HCT116 (cell line): ENCODE results near the gene CMTM8. TPM values are rescaled to one million over a fixed set of nuclear protein-coding genes. Genes with fewer than 3 reads are reported as not detected.
A peak's percentile ranks its signal among the peaks of the same experiment; 100 is the strongest.

Experiments
- ATAC-seq: fragments of 200-7000 bp; cut with Tn5 transposase; 2 replicates; pipeline ENCODE4 v1.9.1; 2020; ENCODE audit warnings: mild to moderate bottlenecking, moderate library complexity
- BruUV-seq: library from RNA; stranded (reverse); fragments of 400-500 nt; replicated peaks from 2 replicates; lab custom pipeline; 2021; lab: Mats Ljungman, UMichigan
- CTCF ChIA-PET: fragments of 300-600 bp; sonication (Branson Sonifier 250); formaldehyde crosslinking; loops from one replicate; lab custom pipeline; 2021; ENCODE audit warnings: antibody characterized with exemption; lab: Charles Lee
- POLR2A ChIA-PET: fragments of 300-600, 350-600 bp; sonication (Branson Sonifier 250); formaldehyde crosslinking; loops from one replicate; lab custom pipeline; 2021; ENCODE audit warnings: antibody characterized with exemption; lab: Charles Lee
- RAD21 ChIA-PET, 2 experiments: fragments of 300-600 bp; sonication (Branson Sonifier 250); formaldehyde crosslinking; loops; one replicate each; lab custom pipeline; 2023; ENCODE audit warnings: low total read pairs in 2 of 2; ENCODE audit not compliant: uncharacterized antibody in 2 of 2, unreplicated experiment in 2 of 2, low non-redundant PET in 1 of 2; lab: Charles Lee
- DNase-seq: peaks from one replicate; pipeline ENCODE4 v3.0.0-alpha.2; 2010; ENCODE audit warnings: low read depth, low spot score
- H2AFZ ChIP-seq: fragments of 200-600 bp; shearing (Covaris generic), sonication (generic); 2 replicates; pipeline ENCODE4 v1.6.1; 2017; ENCODE audit warnings: low read depth, mixed run types, mixed read lengths, antibody characterized with exemption, low read length; ENCODE audit not compliant: poor library complexity, severe bottlenecking
- H3K27ac ChIP-seq: 2 replicates; pipeline ENCODE4 v1.5.1; 2012; ENCODE audit warnings: low read depth, low read length
- H3K27me3 ChIP-seq: fragments of 200-600 bp; sonication (generic); 2 replicates; pipeline ENCODE4 v1.6.1; 2016; ENCODE audit warnings: mixed run types, low read length, mixed read lengths; ENCODE audit not compliant: insufficient read depth
- H3K36me3 ChIP-seq, 2 experiments: fragments of 200-500 bp in 1 of 2; fragments of 200-600 bp in 1 of 2; sonication (Bioruptor generic) in 1 of 2; sonication (generic) in 1 of 2; 2 replicates each; pipeline versions ENCODE4 v1.5.1 to v1.6.1; 2014 to 2016; ENCODE audit warnings: low read length in 2 of 2, inconsistent platforms in 1 of 2, mixed read lengths in 1 of 2, mixed run types in 1 of 2; ENCODE audit not compliant: insufficient read depth in 2 of 2, control insufficient read depth in 1 of 2
- H3K4me1 ChIP-seq, 2 experiments: fragments of 200-600 bp in 1 of 2; sonication (generic) in 1 of 2; 2 replicates each; pipeline versions ENCODE4 v1.5.1 to v1.6.1; 2012 to 2017; ENCODE audit warnings: low read length in 2 of 2, inconsistent platforms in 1 of 2, mild to moderate bottlenecking in 1 of 2, mixed read lengths in 1 of 2, mixed run types in 1 of 2, moderate library complexity in 1 of 2; ENCODE audit not compliant: insufficient read depth in 2 of 2, control insufficient read depth in 1 of 2
- H3K4me2 ChIP-seq: fragments of 200-600 bp; sonication (generic); 2 replicates; pipeline ENCODE4 v1.6.1; 2017; ENCODE audit warnings: mixed run types, low read length, mixed read lengths
- H3K4me3 ChIP-seq, 2 experiments: fragments of 200-600 bp in 1 of 2; sonication (generic) in 1 of 2; replicated peaks in 1 of 2; 2 replicates each; pipeline ENCODE4 v1.5.1; 2011 to 2016; ENCODE audit warnings: low read length in 2 of 2, control low read depth in 1 of 2, low read depth in 1 of 2, mild to moderate bottlenecking in 1 of 2, mixed read lengths in 1 of 2, mixed run types in 1 of 2
- H3K79me2 ChIP-seq: fragments of 200-600 bp; sonication (generic); 2 replicates; pipeline ENCODE4 v1.6.1; 2017; ENCODE audit warnings: mild to moderate bottlenecking, mixed run types, low read length, moderate library complexity, mixed read lengths; ENCODE audit not compliant: insufficient read depth
- H3K9ac ChIP-seq: fragments of 200-600 bp; sonication (generic); 2 replicates; pipeline ENCODE4 v1.6.1; 2016; ENCODE audit warnings: low read length, mixed read lengths
- H3K9me2 ChIP-seq: fragments of 200-600 bp; sonication (generic), shearing (Covaris generic); 2 replicates; pipeline ENCODE4 v1.6.1; 2017; ENCODE audit warnings: mixed run types, mild to moderate bottlenecking, moderate library complexity; ENCODE audit not compliant: insufficient read depth
- H3K9me3 ChIP-seq, 2 experiments: fragments of 200-500 bp in 1 of 2; fragments of 200-600 bp in 1 of 2; sonication (Bioruptor generic) in 1 of 2; sonication (generic) in 1 of 2; 2 replicates each; pipeline ENCODE4 v1.6.1; 2014 to 2017; ENCODE audit warnings: low read length in 2 of 2, mixed read lengths in 2 of 2, inconsistent platforms in 1 of 2, low read depth in 1 of 2, mild to moderate bottlenecking in 1 of 2, mixed run types in 1 of 2, moderate library complexity in 1 of 2; ENCODE audit not compliant: control insufficient read depth in 1 of 2, insufficient read depth in 1 of 2
- H4K20me1 ChIP-seq: fragments of 200-600 bp; sonication (generic), shearing (Covaris generic); 2 replicates; pipeline ENCODE4 v1.6.1; 2017; ENCODE audit warnings: mixed run types, mild to moderate bottlenecking, moderate library complexity; ENCODE audit not compliant: insufficient read depth
- RAD21 ChIP-seq: IDR thresholded peaks from 2 replicates; pipeline ENCODE4 v1.6.1; 2012; ENCODE audit warnings: low read depth, mild to moderate bottlenecking
- TCF7L2 ChIP-seq: IDR thresholded peaks from 2 replicates; pipeline ENCODE4 v1.7.0; 2011; ENCODE audit warnings: borderline replicate concordance, inconsistent platforms; ENCODE audit not compliant: insufficient read depth, insufficient read length; ENCODE audit errors: extremely low read depth
- intact Hi-C: fragments of 100-400 bp; cut with micrococcal nuclease; formaldehyde crosslinking; loops from 2 replicates; pipeline ENCODE4 v1.10.0; 2022
- total RNA-seq: library from RNA; stranded (reverse); gene quantifications from one replicate; pipeline ENCODE4 v1.2.1, GENCODE V29; 2021; ENCODE audit not compliant: unreplicated experiment
- TF ChIP-seq, protein P1 (sequence below), 3 experiments: fragments of 200-600 bp in 1 of 3; sonication (generic) in 1 of 3; IDR thresholded peaks in 2 of 3; conservative IDR thresholded peaks in 1 of 3; 2 replicates each; pipeline ENCODE4 v1.5.1; 2012 to 2017; ENCODE audit warnings: low read depth in 2 of 3, low read length in 2 of 3, antibody characterized with exemption in 1 of 3, borderline replicate concordance in 1 of 3, control low read depth in 1 of 3, mild to moderate bottlenecking in 1 of 3, mixed read lengths in 1 of 3, mixed run types in 1 of 3, moderate library complexity in 1 of 3; ENCODE audit not compliant: insufficient read depth in 1 of 3
- TF ChIP-seq, protein P2 (sequence below): IDR thresholded peaks from 2 replicates; pipeline ENCODE4 v1.6.1; 2012; ENCODE audit warnings: low read depth

CMTM8 gene
- total RNA-seq, 1 experiment from 2014 or later, result 19.4 TPM

DNA sequence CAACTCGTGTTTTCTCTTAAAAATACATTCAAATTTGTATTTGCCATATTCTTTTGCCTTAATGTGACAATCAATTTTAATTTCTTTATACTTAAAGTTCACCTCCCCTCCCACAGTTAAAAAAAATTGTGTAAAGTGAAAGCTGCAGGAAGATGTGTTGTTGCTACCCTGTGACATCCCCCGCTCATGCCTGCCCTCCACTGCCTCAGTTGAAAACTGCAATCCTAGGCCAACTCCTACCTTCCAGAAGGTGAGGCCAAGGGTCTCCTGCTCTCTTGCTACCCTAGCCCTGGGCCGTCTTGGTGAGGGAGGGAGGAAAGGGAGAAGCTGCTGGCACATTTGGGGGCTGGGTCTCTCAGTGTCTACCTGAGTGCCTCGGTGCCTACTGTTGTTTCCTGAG, 96.2 kb downstream of the CMTM8 start:
- Histone ChIP-seq H3K4me2 (no peak overlapping the region), H3K9ac (no peak overlapping the region), H3K4me3 (no peak overlapping the region), H3K4me1 (no peaks in the 10 kb centered on the region), H4K20me1 (no peaks in the 10 kb centered on the region), H3K27me3 (no peaks in the 10 kb centered on the region), H3K9me2 (no peaks in the 10 kb centered on the region), H3K36me3 (no peaks in the 10 kb centered on the region), H3K9me3 (no peaks in the 10 kb centered on the region), H3K79me2 (peaks cover 16% of the 10 kb centered on the region), H3K27ac (no peak overlapping the region), H2AFZ (no peak overlapping the region)
- RAD21 ChIA-PET, result no interaction called here
- POLR2A ChIA-PET, result no interaction called here
- CTCF ChIA-PET, result interaction anchor here (0.8 to 1.4 kb wide), 3 partner anchors 39 to 181 kb away, joined by 3 read pairs; no protein-coding TSS in a partner anchor
- no TSS peak for BruUV-seq
- no peak for DNase-seq
- peak; percentile 75 for ATAC-seq
- intact Hi-C loops, result loop anchor here (10.0 kb wide), 1 partner anchor 1410 kb away; no protein-coding TSS in a partner anchor
- TF ChIP-seq, protein P1, sequence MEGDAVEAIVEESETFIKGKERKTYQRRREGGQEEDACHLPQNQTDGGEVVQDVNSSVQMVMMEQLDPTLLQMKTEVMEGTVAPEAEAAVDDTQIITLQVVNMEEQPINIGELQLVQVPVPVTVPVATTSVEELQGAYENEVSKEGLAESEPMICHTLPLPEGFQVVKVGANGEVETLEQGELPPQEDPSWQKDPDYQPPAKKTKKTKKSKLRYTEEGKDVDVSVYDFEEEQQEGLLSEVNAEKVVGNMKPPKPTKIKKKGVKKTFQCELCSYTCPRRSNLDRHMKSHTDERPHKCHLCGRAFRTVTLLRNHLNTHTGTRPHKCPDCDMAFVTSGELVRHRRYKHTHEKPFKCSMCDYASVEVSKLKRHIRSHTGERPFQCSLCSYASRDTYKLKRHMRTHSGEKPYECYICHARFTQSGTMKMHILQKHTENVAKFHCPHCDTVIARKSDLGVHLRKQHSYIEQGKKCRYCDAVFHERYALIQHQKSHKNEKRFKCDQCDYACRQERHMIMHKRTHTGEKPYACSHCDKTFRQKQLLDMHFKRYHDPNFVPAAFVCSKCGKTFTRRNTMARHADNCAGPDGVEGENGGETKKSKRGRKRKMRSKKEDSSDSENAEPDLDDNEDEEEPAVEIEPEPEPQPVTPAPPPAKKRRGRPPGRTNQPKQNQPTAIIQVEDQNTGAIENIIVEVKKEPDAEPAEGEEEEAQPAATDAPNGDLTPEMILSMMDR (IDR thresholded peaks at IDR 0.05 in 2 of 3, conservative IDR thresholded peaks at IDR 0.05 in 1 of 3; ENCODE audit: borderline replicate concordance in 1 of 3, insufficient read depth in 1 of 3, low read depth in 2 of 3, low read length in 2 of 3), result peak; percentile 44 to 55 (median 52); a peak in 5 of 6 replicates
- TF ChIP-seq, protein P2, sequence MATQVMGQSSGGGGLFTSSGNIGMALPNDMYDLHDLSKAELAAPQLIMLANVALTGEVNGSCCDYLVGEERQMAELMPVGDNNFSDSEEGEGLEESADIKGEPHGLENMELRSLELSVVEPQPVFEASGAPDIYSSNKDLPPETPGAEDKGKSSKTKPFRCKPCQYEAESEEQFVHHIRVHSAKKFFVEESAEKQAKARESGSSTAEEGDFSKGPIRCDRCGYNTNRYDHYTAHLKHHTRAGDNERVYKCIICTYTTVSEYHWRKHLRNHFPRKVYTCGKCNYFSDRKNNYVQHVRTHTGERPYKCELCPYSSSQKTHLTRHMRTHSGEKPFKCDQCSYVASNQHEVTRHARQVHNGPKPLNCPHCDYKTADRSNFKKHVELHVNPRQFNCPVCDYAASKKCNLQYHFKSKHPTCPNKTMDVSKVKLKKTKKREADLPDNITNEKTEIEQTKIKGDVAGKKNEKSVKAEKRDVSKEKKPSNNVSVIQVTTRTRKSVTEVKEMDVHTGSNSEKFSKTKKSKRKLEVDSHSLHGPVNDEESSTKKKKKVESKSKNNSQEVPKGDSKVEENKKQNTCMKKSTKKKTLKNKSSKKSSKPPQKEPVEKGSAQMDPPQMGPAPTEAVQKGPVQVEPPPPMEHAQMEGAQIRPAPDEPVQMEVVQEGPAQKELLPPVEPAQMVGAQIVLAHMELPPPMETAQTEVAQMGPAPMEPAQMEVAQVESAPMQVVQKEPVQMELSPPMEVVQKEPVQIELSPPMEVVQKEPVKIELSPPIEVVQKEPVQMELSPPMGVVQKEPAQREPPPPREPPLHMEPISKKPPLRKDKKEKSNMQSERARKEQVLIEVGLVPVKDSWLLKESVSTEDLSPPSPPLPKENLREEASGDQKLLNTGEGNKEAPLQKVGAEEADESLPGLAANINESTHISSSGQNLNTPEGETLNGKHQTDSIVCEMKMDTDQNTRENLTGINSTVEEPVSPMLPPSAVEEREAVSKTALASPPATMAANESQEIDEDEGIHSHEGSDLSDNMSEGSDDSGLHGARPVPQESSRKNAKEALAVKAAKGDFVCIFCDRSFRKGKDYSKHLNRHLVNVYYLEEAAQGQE, result no peak
- TF ChIP-seq TCF7L2 (no peak), RAD21 (peak; percentile 69)
